HUES6 (cell line): ENCODE data around the gene S100A14.
A peak's percentile ranks its signal among the peaks of the same experiment; 100 is the strongest.

Experiments
- H3K27ac ChIP-seq: 2 replicates; pipeline ENCODE4 v1.7.0; 2013; ENCODE audit warnings: low read depth, mild to moderate bottlenecking, low read length, inconsistent platforms
- H3K27me3 ChIP-seq: 2 replicates; pipeline ENCODE4 v1.6.1; 2013; ENCODE audit warnings: low read length; ENCODE audit not compliant: control insufficient read depth, insufficient read depth
- H3K36me3 ChIP-seq: 2 replicates; pipeline ENCODE4 v1.6.1; 2013; ENCODE audit warnings: low read length; ENCODE audit not compliant: control insufficient read depth, insufficient read depth
- H3K4me1 ChIP-seq: 2 replicates; pipeline ENCODE4 v1.6.1; 2013; ENCODE audit warnings: low read length; ENCODE audit not compliant: control insufficient read depth, insufficient read depth
- H3K4me3 ChIP-seq: 2 replicates; pipeline ENCODE4 v1.5.1; 2013; ENCODE audit warnings: low read depth, low read length
- H3K9ac ChIP-seq: one replicate; pipeline ENCODE4 v1.6.1; 2013; ENCODE audit warnings: mild to moderate bottlenecking, low read length
- H3K9me3 ChIP-seq: 2 replicates; pipeline ENCODE4 v1.6.1; 2013; ENCODE audit warnings: low read depth, low read length; ENCODE audit not compliant: control insufficient read depth, insufficient read depth

S100A14 gene

DNA sequence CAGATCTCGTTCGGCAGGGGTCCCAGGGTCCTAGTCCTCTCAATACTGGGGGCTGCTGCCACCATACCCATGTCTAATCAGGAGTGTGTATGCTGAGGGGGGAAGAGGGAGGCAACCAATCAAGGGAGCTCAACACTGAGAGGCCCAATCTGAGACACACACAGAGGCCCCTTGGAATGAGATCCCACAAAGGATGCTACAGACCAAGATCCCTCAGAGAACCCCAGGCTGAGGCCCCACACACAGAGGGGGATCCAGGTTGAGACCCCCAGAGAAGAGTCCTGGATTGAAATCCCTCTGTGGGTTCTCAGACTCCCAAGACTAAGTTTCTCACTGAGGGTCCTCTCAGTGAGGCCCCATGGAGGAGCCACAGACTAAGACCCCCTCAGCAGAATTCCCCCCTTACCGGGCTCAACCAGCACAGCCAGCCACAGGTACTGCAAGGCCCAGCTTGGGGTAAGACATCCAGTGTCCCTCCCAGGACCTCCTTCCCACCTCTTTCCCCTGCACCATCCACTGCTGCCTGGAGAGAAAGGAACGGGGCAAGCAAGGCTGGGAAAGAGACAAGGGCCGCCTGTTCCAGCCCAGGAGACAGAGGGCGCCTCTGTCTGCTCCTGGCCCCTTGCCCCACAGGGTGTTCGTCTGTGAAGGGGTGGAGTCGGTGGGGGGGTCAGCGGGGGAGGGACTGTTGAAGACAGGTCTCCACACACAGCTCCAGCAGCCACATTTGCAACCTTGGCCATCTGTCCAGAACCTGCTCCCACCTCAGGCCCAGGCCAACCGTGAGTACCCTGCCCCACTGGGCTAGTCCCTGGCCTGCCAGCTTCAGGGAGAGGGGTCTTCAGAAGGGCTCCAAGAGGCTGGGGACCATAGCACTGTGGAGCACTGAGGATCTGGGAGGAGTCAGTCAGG is 11.8 kb upstream of the S100A14 start, which contains the start of gene S100A1:
S100A1 (plus strand) TSS at position 720 of the 912 bp plus-strand sequence. CDS start 2,088 bp downstream, outside the sequence.
- Histone ChIP-seq H3K9me3 (no peaks in the 10 kb centered on the region), H3K36me3 (0 out of 2 replicates have a peak, but pooled peaks cover 6% of the 10 kb centered on the region), H3K9ac (peak within 1 kb of the TSS; percentile 79), H3K27me3 (0 out of 2 replicates have a peak, but pooled peaks cover 3% of the 10 kb centered on the region), H3K4me1 (peaks cover 41% of the 10 kb centered on the region), H3K4me3 (peak within 1 kb of the TSS; percentile 75), H3K27ac (peak within 1 kb of the TSS; percentile 50; the same call in 1 of the 2 replicates)

GRCh38 chr1:153626904-153627714 is 11.0 kb upstream of the S100A14 start, which contains the start of gene S100A13:
S100A13 (minus strand) TSS chr1:153627505; CDS start chr1:153626472, 1,033 bp downstream.
- 0 out of 2 replicates have a peak, but pooled peaks cover 3% of the 10 kb centered on the region for H3K27me3 ChIP-seq
- no peaks in the 10 kb centered on the region for H3K9me3 ChIP-seq
- peak within 1 kb of the TSS; percentile 75 for H3K4me3 ChIP-seq
- H3K36me3 ChIP-seq, result 0 out of 2 replicates have a peak, but pooled peaks cover 13% of the 10 kb centered on the region
- H3K9ac ChIP-seq, result peak within 1 kb of the TSS; percentile 79
- peak within 1 kb of the TSS; percentile 50; the same call in 1 of the 2 replicates for H3K27ac ChIP-seq
- H3K4me1 ChIP-seq, result peaks cover 45% of the 10 kb centered on the region

DNA sequence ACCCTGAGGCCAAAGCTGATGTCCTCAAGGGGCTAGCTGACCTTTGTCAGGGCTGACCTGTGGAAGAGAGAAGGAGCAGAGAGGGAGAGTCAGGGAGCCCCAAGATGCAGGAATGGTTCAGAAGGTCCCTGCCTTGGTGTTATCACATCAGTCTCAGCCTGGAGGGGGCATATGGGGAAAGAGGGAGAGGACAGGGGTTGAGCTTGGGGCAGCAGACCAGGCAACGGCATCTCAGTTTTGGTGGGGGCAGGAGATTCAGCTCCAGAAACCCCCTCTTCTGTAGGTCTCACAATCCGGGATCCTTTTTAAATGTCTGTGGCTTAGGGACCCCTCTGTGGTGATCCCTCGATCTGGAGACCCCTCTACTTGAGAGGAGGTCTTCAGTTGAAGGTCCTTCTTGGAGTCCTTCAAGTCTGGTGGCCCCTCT is 10.4 kb upstream of the S100A14 start:
- H3K27me3 ChIP-seq, result 0 out of 2 replicates have a peak, but pooled peaks cover 3% of the 10 kb centered on the region
- 0 out of 2 replicates have a peak, but pooled peaks cover 13% of the 10 kb centered on the region for H3K36me3 ChIP-seq
- peak overlapping the region; percentile 50; the same call in 1 of the 2 replicates for H3K27ac ChIP-seq
- peaks cover 45% of the 10 kb centered on the region for H3K4me1 ChIP-seq
- H3K9ac ChIP-seq, result peak overlapping the region; percentile 79
- no peaks in the 10 kb centered on the region for H3K9me3 ChIP-seq
- H3K4me3 ChIP-seq, result peak overlapping the region; percentile 75

DNA sequence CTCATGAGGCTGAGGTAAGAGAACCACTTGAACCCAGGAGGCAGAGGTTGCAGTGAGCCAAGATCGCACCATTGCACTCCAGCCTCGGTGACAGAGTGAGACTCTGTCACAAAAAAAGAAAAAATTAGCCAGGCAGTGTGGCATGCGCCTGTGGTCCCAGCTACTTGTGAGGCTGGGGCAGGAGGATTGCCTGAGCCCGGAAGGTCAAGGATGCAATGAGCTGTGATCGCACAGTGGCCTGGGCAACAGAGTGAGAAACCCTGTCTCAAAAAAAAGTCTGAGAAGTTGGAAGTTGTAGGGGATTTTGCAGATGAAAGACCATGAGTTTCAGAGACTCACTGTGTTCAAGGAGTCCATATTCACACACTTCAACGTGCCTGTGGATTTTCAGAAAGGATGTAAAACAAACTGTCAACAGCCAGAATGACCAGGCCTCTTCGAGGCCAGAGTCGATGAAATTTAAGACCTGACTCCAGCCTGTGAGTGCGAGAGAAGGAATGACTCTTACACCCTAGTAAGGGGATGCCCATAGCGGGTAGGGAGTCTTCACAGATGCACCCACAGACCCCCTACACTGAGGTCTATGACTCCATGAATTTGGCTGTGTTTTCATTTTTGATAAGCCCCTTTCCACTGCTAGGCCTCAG is 9.0 kb upstream of the S100A14 start:
- H3K36me3 ChIP-seq, result peaks cover 16% of the 10 kb centered on the region; the same call in 1 of the 2 replicates
- 0 out of 2 replicates have a peak, but pooled peaks cover 3% of the 10 kb centered on the region for H3K27me3 ChIP-seq
- H3K4me3 ChIP-seq, result no peak overlapping the region
- no peak overlapping the region for H3K27ac ChIP-seq
- no peak overlapping the region for H3K9ac ChIP-seq
- no peaks in the 10 kb centered on the region for H3K9me3 ChIP-seq
- H3K4me1 ChIP-seq, result peaks cover 42% of the 10 kb centered on the region

DNA sequence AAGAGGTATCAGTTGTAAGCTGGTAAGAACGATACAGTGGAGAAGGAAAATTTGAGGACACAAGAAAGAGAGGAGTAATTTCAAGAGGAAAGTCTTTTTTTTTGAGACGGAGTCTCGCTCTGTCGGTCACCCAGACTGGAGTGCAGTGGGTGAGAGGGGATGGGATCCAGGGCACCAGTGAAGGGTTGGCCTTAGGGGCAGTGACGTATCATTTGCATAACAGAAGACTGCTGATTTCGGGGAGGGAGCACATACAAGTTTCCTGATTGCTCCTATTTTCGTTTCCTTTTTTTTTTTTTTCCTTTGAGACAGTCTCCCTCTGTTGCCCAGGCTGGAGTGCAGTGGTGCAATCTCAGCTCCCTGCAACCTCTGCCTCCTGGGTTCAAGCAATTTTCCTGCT is 7.0 kb upstream of the S100A14 start:
- Histone ChIP-seq H3K4me1 (peaks cover 23% of the 10 kb centered on the region), H3K36me3 (peaks cover 22% of the 10 kb centered on the region; the same call in 1 of the 2 replicates), H3K9ac (no peak overlapping the region), H3K27ac (no peak overlapping the region), H3K4me3 (no peak overlapping the region), H3K9me3 (no peaks in the 10 kb centered on the region), H3K27me3 (0 out of 2 replicates have a peak, but pooled peaks cover 3% of the 10 kb centered on the region)

GRCh38 chr1:153619171-153619570 is 3.0 kb upstream of the S100A14 start:
- no peaks in the 10 kb centered on the region for H3K27me3 ChIP-seq
- H3K9ac ChIP-seq, result no peak overlapping the region
- no peak overlapping the region for H3K27ac ChIP-seq
- no peak overlapping the region for H3K4me3 ChIP-seq
- peaks cover 21% of the 10 kb centered on the region; the same call in 1 of the 2 replicates for H3K4me1 ChIP-seq
- H3K9me3 ChIP-seq, result no peaks in the 10 kb centered on the region
- peaks cover 16% of the 10 kb centered on the region; the same call in 1 of the 2 replicates for H3K36me3 ChIP-seq

GRCh38 chr1:153617663-153618062 is 1.5 kb upstream of the S100A14 start:
- no peaks in the 10 kb centered on the region for H3K9me3 ChIP-seq
- H3K27ac ChIP-seq, result no peak overlapping the region
- H3K9ac ChIP-seq, result no peak overlapping the region

DNA sequence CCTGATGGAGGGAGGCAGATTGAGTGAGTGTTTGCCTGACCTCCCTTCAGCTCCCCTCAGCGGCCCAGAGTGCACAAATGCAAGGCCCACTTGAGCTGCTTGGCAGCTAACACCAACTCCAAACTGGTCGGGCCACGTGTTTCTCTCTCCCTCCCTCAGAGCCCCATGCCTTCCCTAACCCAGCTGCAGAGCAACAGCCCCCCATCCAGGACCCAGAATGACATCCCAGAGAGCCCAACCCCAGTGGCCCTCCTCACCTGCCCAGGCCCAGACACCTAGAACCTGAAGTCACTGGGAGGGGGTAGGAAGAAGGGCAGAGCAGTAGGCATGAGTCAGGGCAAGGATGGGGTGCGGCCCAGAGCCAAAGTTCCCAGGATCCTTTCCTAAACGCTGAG is 789 bp upstream of the S100A14 start:
- no peak overlapping the region for H3K4me3 ChIP-seq
- H3K36me3 ChIP-seq, result peaks cover 9% of the 10 kb centered on the region; the same call in 1 of the 2 replicates
- H3K4me1 ChIP-seq, result peaks cover 30% of the 10 kb centered on the region
- H3K9me3 ChIP-seq, result no peaks in the 10 kb centered on the region
- no peaks in the 10 kb centered on the region; the same call in 1 of the 2 replicates for H3K27me3 ChIP-seq
- no peak overlapping the region for H3K27ac ChIP-seq
- no peak overlapping the region for H3K9ac ChIP-seq

More at GRCh38 chr1:153617663-153618062, 1.5 kb upstream of the S100A14 start:
- H3K4me1 ChIP-seq, result peaks cover 24% of the 10 kb centered on the region
- H3K27me3 ChIP-seq, result no peaks in the 10 kb centered on the region
- H3K4me3 ChIP-seq, result no peak overlapping the region
- H3K36me3 ChIP-seq, result peaks cover 15% of the 10 kb centered on the region; the same call in 1 of the 2 replicates

GRCh38 chr1:153615406-153615805 is 719 bp downstream of the S100A14 start:
- Histone ChIP-seq H3K27me3 (no peaks in the 10 kb centered on the region; the same call in 1 of the 2 replicates), H3K27ac (no peak overlapping the region), H3K36me3 (peaks cover 6% of the 10 kb centered on the region; the same call in 1 of the 2 replicates)

DNA sequence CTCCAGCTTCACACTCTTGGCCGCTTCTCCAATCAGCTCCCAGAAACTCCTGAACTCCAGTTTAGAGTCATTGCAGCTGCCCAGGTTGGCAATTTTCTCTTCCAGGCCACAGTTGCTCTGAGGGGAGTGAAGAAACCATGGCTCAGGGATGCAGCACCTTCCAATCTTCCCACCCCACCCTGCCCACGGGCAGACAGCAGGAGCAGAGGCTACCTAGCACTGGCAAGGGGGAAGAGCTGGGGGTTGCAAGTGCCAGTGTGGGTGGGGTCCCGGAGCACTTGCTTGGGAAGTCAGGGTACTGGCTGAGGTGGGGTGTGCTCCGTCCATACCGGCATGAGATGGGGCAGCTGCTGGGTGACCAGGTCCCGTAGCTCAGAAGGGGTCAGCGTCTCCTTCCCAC is 1.2 kb downstream of the S100A14 start:
- Histone ChIP-seq H3K27ac (no peak overlapping the region), H3K4me1 (peaks cover 39% of the 10 kb centered on the region), H3K36me3 (peaks cover 6% of the 10 kb centered on the region; the same call in 1 of the 2 replicates), H3K9ac (no peak overlapping the region), H3K9me3 (no peaks in the 10 kb centered on the region), H3K4me3 (no peak overlapping the region), H3K27me3 (no peaks in the 10 kb centered on the region; the same call in 1 of the 2 replicates)

More at GRCh38 chr1:153615406-153615805, 719 bp downstream of the S100A14 start:
- H3K4me1 ChIP-seq, result peaks cover 34% of the 10 kb centered on the region
- H3K4me3 ChIP-seq, result no peak overlapping the region
- H3K9ac ChIP-seq, result no peak overlapping the region
- no peaks in the 10 kb centered on the region for H3K9me3 ChIP-seq
